WERI-Rb-1 (cell line): ENCODE measurements around the gene DCDC2.

Experiments
- DNase-seq: peaks from one replicate; pipeline ENCODE4 v3.0.0-alpha.2; 2020
- H3K27ac ChIP-seq: fragments of 250-450 bp; sonication (Bioruptor Pico); 2 replicates; pipeline ENCODE4 v1.5.1; 2020; ENCODE audit warnings: mild to moderate bottlenecking, moderate library complexity
- H3K27me3 ChIP-seq: fragments of 250-450 bp; sonication (Bioruptor Pico); 2 replicates; pipeline ENCODE4 v1.5.1; 2021; ENCODE audit warnings: mild to moderate bottlenecking, low read depth, moderate library complexity; ENCODE audit not compliant: insufficient read depth, severe bottlenecking
- H3K36me3 ChIP-seq: fragments of 250-450 bp; sonication (Bioruptor Pico); 2 replicates; pipeline ENCODE4 v1.5.1; 2020; ENCODE audit warnings: mild to moderate bottlenecking, moderate library complexity
- H3K4me3 ChIP-seq: 2 replicates; pipeline ENCODE4 v1.5.1; 2011; ENCODE audit warnings: low read depth, mild to moderate bottlenecking, control low read depth, low read length
- H3K9me3 ChIP-seq: fragments of 250-450 bp; sonication (Bioruptor Pico); 2 replicates; pipeline ENCODE4 v1.5.1; 2021; ENCODE audit warnings: mild to moderate bottlenecking, moderate library complexity; ENCODE audit not compliant: severe bottlenecking
- TF ChIP-seq, protein P1 (sequence below): IDR thresholded peaks from 2 replicates; pipeline ENCODE4 v1.5.1; 2011; ENCODE audit warnings: low read depth, mild to moderate bottlenecking, control low read depth, inconsistent platforms, low read length

The DCDC2 gene

DNA sequence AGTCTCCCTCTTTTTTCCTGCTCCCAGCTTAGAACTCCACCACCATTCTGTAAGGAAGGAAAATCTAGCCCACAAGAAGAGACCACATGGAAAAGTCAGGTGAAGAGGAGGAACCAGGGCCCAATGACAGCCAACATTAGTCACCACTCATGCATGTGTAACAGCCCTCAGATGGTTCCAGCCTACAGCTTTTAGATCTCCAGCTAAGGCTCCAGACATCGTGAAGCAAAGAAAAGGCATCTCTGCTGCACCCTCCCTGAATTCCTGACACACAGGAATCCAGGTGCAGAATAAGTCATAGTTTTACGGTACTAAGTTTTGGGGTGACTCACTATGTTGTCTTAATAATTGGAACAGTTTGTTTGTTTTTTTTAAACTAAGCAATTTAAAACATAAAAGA is 25.5 kb downstream of the DCDC2 start:
- Histone ChIP-seq H3K4me3 (no peak overlapping the region), H3K27ac (no peak overlapping the region), H3K27me3 (no peaks in the 10 kb centered on the region), H3K9me3 (no peaks in the 10 kb centered on the region), H3K36me3 (no peaks in the 10 kb centered on the region)
- TF ChIP-seq, protein P1, sequence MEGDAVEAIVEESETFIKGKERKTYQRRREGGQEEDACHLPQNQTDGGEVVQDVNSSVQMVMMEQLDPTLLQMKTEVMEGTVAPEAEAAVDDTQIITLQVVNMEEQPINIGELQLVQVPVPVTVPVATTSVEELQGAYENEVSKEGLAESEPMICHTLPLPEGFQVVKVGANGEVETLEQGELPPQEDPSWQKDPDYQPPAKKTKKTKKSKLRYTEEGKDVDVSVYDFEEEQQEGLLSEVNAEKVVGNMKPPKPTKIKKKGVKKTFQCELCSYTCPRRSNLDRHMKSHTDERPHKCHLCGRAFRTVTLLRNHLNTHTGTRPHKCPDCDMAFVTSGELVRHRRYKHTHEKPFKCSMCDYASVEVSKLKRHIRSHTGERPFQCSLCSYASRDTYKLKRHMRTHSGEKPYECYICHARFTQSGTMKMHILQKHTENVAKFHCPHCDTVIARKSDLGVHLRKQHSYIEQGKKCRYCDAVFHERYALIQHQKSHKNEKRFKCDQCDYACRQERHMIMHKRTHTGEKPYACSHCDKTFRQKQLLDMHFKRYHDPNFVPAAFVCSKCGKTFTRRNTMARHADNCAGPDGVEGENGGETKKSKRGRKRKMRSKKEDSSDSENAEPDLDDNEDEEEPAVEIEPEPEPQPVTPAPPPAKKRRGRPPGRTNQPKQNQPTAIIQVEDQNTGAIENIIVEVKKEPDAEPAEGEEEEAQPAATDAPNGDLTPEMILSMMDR, result no peak
- no peak for DNase-seq

- DNase-seq, result no peak
- Histone ChIP-seq H3K36me3 (no peaks in the 10 kb centered on the region), H3K4me3 (no peak overlapping the region), H3K9me3 (no peaks in the 10 kb centered on the region), H3K27ac (no peak overlapping the region), H3K27me3 (no peaks in the 10 kb centered on the region)
- TF ChIP-seq, protein P1, result no peak
Observed at GRCh38 chr6:24330137-24330732, 27.6 kb downstream of the DCDC2 start.

DNA sequence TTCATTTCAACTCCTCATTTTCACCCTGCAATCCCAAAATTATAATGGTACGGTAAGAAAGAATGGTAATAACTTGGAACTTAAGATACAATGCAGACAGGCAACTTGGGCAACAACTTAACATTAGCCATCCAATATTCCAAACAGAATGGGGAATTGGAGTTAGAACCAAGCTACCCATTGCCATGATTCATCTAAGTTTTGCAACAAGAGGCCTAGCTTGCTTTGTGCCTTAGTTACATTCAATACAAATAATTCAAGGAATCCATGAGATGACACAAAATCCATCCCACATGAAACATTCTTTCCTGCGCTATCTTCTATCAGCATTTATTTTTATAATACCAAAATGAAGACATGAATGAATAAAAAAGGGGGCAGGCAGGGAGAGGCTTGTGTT is 28.4 kb downstream of the DCDC2 start:
- Histone ChIP-seq H3K36me3 (no peaks in the 10 kb centered on the region), H3K9me3 (no peaks in the 10 kb centered on the region), H3K27ac (no peak overlapping the region), H3K27me3 (no peaks in the 10 kb centered on the region), H3K4me3 (no peak overlapping the region)
- no peak for DNase-seq
- TF ChIP-seq, protein P1, result no peak

DNA sequence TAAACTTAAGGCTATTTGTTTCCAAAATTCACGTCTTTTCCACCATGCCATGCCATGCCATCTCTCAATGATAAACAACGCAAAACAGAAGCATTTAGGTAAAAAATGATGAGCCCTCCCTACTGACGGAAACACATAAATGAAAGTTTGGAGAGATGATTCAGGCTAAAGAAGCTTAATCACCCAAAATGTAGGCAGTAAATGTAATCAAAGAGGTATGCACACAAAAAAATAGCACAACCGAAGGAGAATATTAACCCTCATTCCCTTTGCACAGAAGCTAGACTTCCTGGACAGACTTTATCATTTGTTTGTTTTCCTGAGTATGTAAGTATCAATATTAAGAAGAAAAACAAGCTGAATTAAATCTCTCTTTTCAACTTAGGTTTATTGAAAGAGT is 28.8 kb downstream of the DCDC2 start:
- no peak overlapping the region for H3K27ac ChIP-seq
- TF ChIP-seq, protein P1, result no peak
- no peaks in the 10 kb centered on the region for H3K27me3 ChIP-seq
- H3K4me3 ChIP-seq, result no peak overlapping the region
- H3K9me3 ChIP-seq, result no peaks in the 10 kb centered on the region
- no peak for DNase-seq
- no peaks in the 10 kb centered on the region for H3K36me3 ChIP-seq

DNA sequence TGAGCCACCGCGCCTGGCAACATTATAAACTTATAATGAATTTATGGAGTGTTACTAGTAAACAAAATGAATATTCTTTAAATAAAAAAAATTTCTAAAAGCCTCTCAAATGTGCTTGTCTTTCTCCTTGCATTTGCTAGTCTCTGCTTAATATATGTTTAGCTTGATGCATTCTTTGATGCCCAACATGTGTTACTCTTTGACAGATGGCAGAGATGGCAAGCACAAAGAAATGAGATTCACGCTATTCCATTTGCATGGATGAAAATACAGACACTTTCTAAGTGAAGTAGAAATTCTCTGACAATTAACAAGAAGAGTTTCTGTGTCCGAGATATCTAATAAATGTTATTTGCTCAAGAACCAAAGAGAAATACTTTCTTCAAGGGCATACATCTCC is 30.1 kb downstream of the DCDC2 start:
- TF ChIP-seq, protein P1, result no peak
- no peaks in the 10 kb centered on the region for H3K27me3 ChIP-seq

GRCh38 chr6:24325978-24326377 is 31.9 kb downstream of the DCDC2 start:
- TF ChIP-seq, protein P1, result no peak
- H3K4me3 ChIP-seq, result no peak overlapping the region
- no peaks in the 10 kb centered on the region for H3K27me3 ChIP-seq
- no peaks in the 10 kb centered on the region for H3K9me3 ChIP-seq
- H3K27ac ChIP-seq, result no peak overlapping the region
- no peaks in the 10 kb centered on the region for H3K36me3 ChIP-seq
- DNase-seq, result no peak

More for the DNA sequence above, 30.1 kb downstream of the DCDC2 start:
- DNase-seq, result no peak
- H3K36me3 ChIP-seq, result no peaks in the 10 kb centered on the region
- no peak overlapping the region for H3K4me3 ChIP-seq
- no peaks in the 10 kb centered on the region for H3K9me3 ChIP-seq
- no peak overlapping the region for H3K27ac ChIP-seq
